Measurements from ENCODE around the gene MIXL1. TPM values are rescaled to one million over a fixed set of nuclear protein-coding genes. Genes with fewer than 3 reads are reported as not detected.
"Not testable (repeated sequence)": the region's sequence is repeated elsewhere in the genome, so short reads cannot be mapped to it uniquely, and the experiment has no call there.

MIXL1 gene
- total and polyA plus RNA-seq, 3 experiments from 2014 or later: not detected

GRCh38 chr1:226195144-226195543, 28.3 kb upstream of the MIXL1 start:
- peaks cover 4 to 9% of the 10 kb centered on the region in 2 donors for H3K27me3 Mint-ChIP-seq
- Histone ChIP-seq H3K27me3 (ENCODE audit: insufficient read depth, low read length, poor library complexity, severe bottlenecking) (no peaks in the 10 kb centered on the region), H3K4me3 (ENCODE audit: low read length) (no peak overlapping the region), H3K4me1 (ENCODE audit: insufficient read depth, low read length) (no peaks in the 10 kb centered on the region), H3K36me3 (ENCODE audit: insufficient read depth, low read length) (no peaks in the 10 kb centered on the region), H3K27ac (ENCODE audit: low read depth, low read length) (no peak overlapping the region), H3K9me3 (ENCODE audit: low read length) (no peaks in the 10 kb centered on the region)
- H3K4me3 Mint-ChIP-seq: no peak overlapping the region
- ChIA-PET CTCF (interaction anchor here (10.1 kb wide), 1 partner anchor 70 kb away, joined by 149 read pairs; no protein-coding TSS in a partner anchor), POLR2A (no interaction called here)
- H3K27ac Mint-ChIP-seq: no peak overlapping the region
- H3K36me3 Mint-ChIP-seq: no peaks in the 10 kb centered on the region
- DNase-seq: no peak
- H3K9me3 Mint-ChIP-seq: no peaks in the 10 kb centered on the region
- H3K4me1 Mint-ChIP-seq: peaks cover 0 to 3% (median 0%) of the 10 kb centered on the region in 3 donors

GRCh38 chr1:226199971-226200370, 23.5 kb upstream of the MIXL1 start:
- DNase-seq: no peak
- H3K27ac ChIP-seq (ENCODE audit: low read depth, low read length): no peak overlapping the region
- H3K36me3 ChIP-seq (ENCODE audit: insufficient read depth, low read length): no peaks in the 10 kb centered on the region
- peak overlapping the region in 2 of 8 donors; percentile 30 to 46 for H3K27ac Mint-ChIP-seq
- no peaks in the 10 kb centered on the region for H3K36me3 Mint-ChIP-seq
- H3K9me3 ChIP-seq (ENCODE audit: low read length): no peaks in the 10 kb centered on the region
- ChIA-PET CTCF (interaction anchor here (1.5 to 10.1 kb wide), 2 partner anchors 75 to 135 kb away, joined by 3 to 149 read pairs; no protein-coding TSS in a partner anchor), POLR2A (no interaction called here)
- peaks cover 3 to 21% of the 10 kb centered on the region in 2 donors for H3K27me3 Mint-ChIP-seq
- no peaks in the 10 kb centered on the region for H3K4me1 ChIP-seq (ENCODE audit: insufficient read depth, low read length)
- H3K9me3 Mint-ChIP-seq: no peaks in the 10 kb centered on the region
- H3K4me1 Mint-ChIP-seq: peaks cover 0 to 3% (median 0%) of the 10 kb centered on the region in 3 donors
- H3K4me3 ChIP-seq (ENCODE audit: low read length): no peak overlapping the region
- no peak overlapping the region for H3K4me3 Mint-ChIP-seq
- no peaks in the 10 kb centered on the region for H3K27me3 ChIP-seq (ENCODE audit: insufficient read depth, low read length, poor library complexity, severe bottlenecking)

- H3K36me3 Mint-ChIP-seq: no peaks in the 10 kb centered on the region
- no peaks in the 10 kb centered on the region for H3K9me3 ChIP-seq (ENCODE audit: low read length)
- H3K9me3 Mint-ChIP-seq: no peaks in the 10 kb centered on the region
- H3K4me3 Mint-ChIP-seq: no peak overlapping the region
- no peaks in the 10 kb centered on the region for H3K36me3 ChIP-seq (ENCODE audit: insufficient read depth, low read length)
- H3K4me1 Mint-ChIP-seq: peaks cover 0 to 3% (median 0%) of the 10 kb centered on the region in 3 donors
- no peak for DNase-seq
- peaks cover 3 to 16% of the 10 kb centered on the region in 2 donors for H3K27me3 Mint-ChIP-seq
- no peak overlapping the region for H3K27ac ChIP-seq (ENCODE audit: low read depth, low read length)
- H3K4me3 ChIP-seq (ENCODE audit: low read length): no peak overlapping the region
- H3K27me3 ChIP-seq (ENCODE audit: insufficient read depth, low read length, poor library complexity, severe bottlenecking): no peaks in the 10 kb centered on the region
- POLR2A ChIA-PET: no interaction called here
- H3K27ac Mint-ChIP-seq: no peak overlapping the region
- CTCF ChIA-PET: interaction anchor here (0.7 to 10.1 kb wide), 4 partner anchors 76 to 311 kb away, joined by 3 to 149 read pairs (median 5); no protein-coding TSS in a partner anchor
- no peaks in the 10 kb centered on the region for H3K4me1 ChIP-seq (ENCODE audit: insufficient read depth, low read length)
These were observed 22.4 kb upstream of the MIXL1 start for GRCh38 chr1:226201029-226201593.

GRCh38 chr1:226202246-226202645, 21.2 kb upstream of the MIXL1 start:
- no peaks in the 10 kb centered on the region for H3K4me1 Mint-ChIP-seq
- no peaks in the 10 kb centered on the region for H3K36me3 Mint-ChIP-seq
- H3K9me3 ChIP-seq (ENCODE audit: low read length): no peaks in the 10 kb centered on the region
- ChIA-PET POLR2A (interaction anchor here (1.1 kb wide), 1 partner anchor 77 kb away, joined by 3 read pairs; no protein-coding TSS in a partner anchor), CTCF (interaction anchor here (2.3 to 10.1 kb wide), 2 partner anchors 78 to 131 kb away, joined by 7 to 149 read pairs; no protein-coding TSS in a partner anchor)
- H3K4me3 ChIP-seq (ENCODE audit: low read length): no peak overlapping the region
- H3K27ac Mint-ChIP-seq: no peak overlapping the region
- H3K9me3 Mint-ChIP-seq: no peaks in the 10 kb centered on the region
- no peak overlapping the region for H3K27ac ChIP-seq (ENCODE audit: low read depth, low read length)
- H3K27me3 Mint-ChIP-seq: peaks cover 0 to 16% of the 10 kb centered on the region in 2 donors
- no peak for DNase-seq
- no peaks in the 10 kb centered on the region for H3K27me3 ChIP-seq (ENCODE audit: insufficient read depth, low read length, poor library complexity, severe bottlenecking)
- no peaks in the 10 kb centered on the region for H3K4me1 ChIP-seq (ENCODE audit: insufficient read depth, low read length)
- H3K4me3 Mint-ChIP-seq: no peak overlapping the region
- no peaks in the 10 kb centered on the region for H3K36me3 ChIP-seq (ENCODE audit: insufficient read depth, low read length)

- H3K9me3 ChIP-seq (ENCODE audit: low read length); H3K4me1 ChIP-seq (ENCODE audit: insufficient read depth, low read length); H3K27me3 ChIP-seq (ENCODE audit: insufficient read depth, low read length, poor library complexity, severe bottlenecking); DNase-seq; H3K9me3 Mint-ChIP-seq; H3K27ac ChIP-seq (ENCODE audit: low read depth, low read length); H3K4me3 Mint-ChIP-seq; H3K4me1 Mint-ChIP-seq; H3K36me3 ChIP-seq (ENCODE audit: insufficient read depth, low read length); H3K4me3 ChIP-seq (ENCODE audit: low read length); H3K36me3 Mint-ChIP-seq; H3K27ac Mint-ChIP-seq: not testable (repeated sequence)
- POLR2A ChIA-PET: interaction anchor here (1.1 kb wide), 1 partner anchor 77 kb away, joined by 3 read pairs; no protein-coding TSS in a partner anchor
- CTCF ChIA-PET: interaction anchor here (2.3 to 10.1 kb wide), 2 partner anchors 78 to 130 kb away, joined by 7 to 149 read pairs; no protein-coding TSS in a partner anchor
- H3K27me3 Mint-ChIP-seq: peaks cover 0 to 16% of the 10 kb centered on the region in 2 donors
These were observed 20.8 kb upstream of the MIXL1 start for GRCh38 chr1:226202666-226203065.

GRCh38 chr1:226203240-226203639, 20.2 kb upstream of the MIXL1 start:
- no peak for DNase-seq
- no peak overlapping the region for H3K4me3 ChIP-seq (ENCODE audit: low read length)
- no peaks in the 10 kb centered on the region for H3K9me3 ChIP-seq (ENCODE audit: low read length)
- Mint-ChIP-seq H3K9me3 (no peaks in the 10 kb centered on the region), H3K36me3 (no peaks in the 10 kb centered on the region), H3K27ac (no peak overlapping the region), H3K4me3 (no peak overlapping the region), H3K27me3 (peaks cover 0 to 16% of the 10 kb centered on the region in 2 donors), H3K4me1 (no peaks in the 10 kb centered on the region)
- no peaks in the 10 kb centered on the region for H3K27me3 ChIP-seq (ENCODE audit: insufficient read depth, low read length, poor library complexity, severe bottlenecking)
- CTCF ChIA-PET: interaction anchor here (10.1 kb wide), 1 partner anchor 79 kb away, joined by 149 read pairs; no protein-coding TSS in a partner anchor
- POLR2A ChIA-PET: no interaction called here
- no peaks in the 10 kb centered on the region for H3K36me3 ChIP-seq (ENCODE audit: insufficient read depth, low read length)
- no peaks in the 10 kb centered on the region for H3K4me1 ChIP-seq (ENCODE audit: insufficient read depth, low read length)
- H3K27ac ChIP-seq (ENCODE audit: low read depth, low read length): no peak overlapping the region

- Histone ChIP-seq H3K27me3 (ENCODE audit: insufficient read depth, low read length, poor library complexity, severe bottlenecking) (no peaks in the 10 kb centered on the region), H3K27ac (ENCODE audit: low read depth, low read length) (no peak overlapping the region), H3K9me3 (ENCODE audit: low read length) (no peaks in the 10 kb centered on the region), H3K4me3 (ENCODE audit: low read length) (no peak overlapping the region), H3K4me1 (ENCODE audit: insufficient read depth, low read length) (no peaks in the 10 kb centered on the region), H3K36me3 (ENCODE audit: insufficient read depth, low read length) (no peaks in the 10 kb centered on the region)
- peak overlapping the region in 1 of 8 donors; percentile 43 for H3K27ac Mint-ChIP-seq
- ChIA-PET CTCF (interaction anchor here (10.1 kb wide), 1 partner anchor 79 kb away, joined by 149 read pairs; no protein-coding TSS in a partner anchor), POLR2A (no interaction called here)
- H3K27me3 Mint-ChIP-seq: peaks cover 0 to 16% of the 10 kb centered on the region in 2 donors
- no peak for DNase-seq
- H3K36me3 Mint-ChIP-seq: no peaks in the 10 kb centered on the region
- H3K9me3 Mint-ChIP-seq: no peaks in the 10 kb centered on the region
- no peak overlapping the region for H3K4me3 Mint-ChIP-seq
- no peaks in the 10 kb centered on the region for H3K4me1 Mint-ChIP-seq
These were observed 19.8 kb upstream of the MIXL1 start for GRCh38 chr1:226203655-226204054.

GRCh38 chr1:226204198-226204597, 19.3 kb upstream of the MIXL1 start:
- H3K27me3 Mint-ChIP-seq: peaks cover 0 to 16% of the 10 kb centered on the region in 2 donors
- ChIA-PET POLR2A (no interaction called here), CTCF (no interaction called here)
- Histone ChIP-seq H3K4me3 (ENCODE audit: low read length) (no peak overlapping the region), H3K4me1 (ENCODE audit: insufficient read depth, low read length) (no peaks in the 10 kb centered on the region), H3K36me3 (ENCODE audit: insufficient read depth, low read length) (no peaks in the 10 kb centered on the region), H3K27ac (ENCODE audit: low read depth, low read length) (no peak overlapping the region), H3K27me3 (ENCODE audit: insufficient read depth, low read length, poor library complexity, severe bottlenecking) (no peaks in the 10 kb centered on the region), H3K9me3 (ENCODE audit: low read length) (no peaks in the 10 kb centered on the region)
- H3K27ac Mint-ChIP-seq: no peak overlapping the region
- H3K4me3 Mint-ChIP-seq: no peak overlapping the region
- no peak for DNase-seq
- no peaks in the 10 kb centered on the region for H3K9me3 Mint-ChIP-seq
- H3K36me3 Mint-ChIP-seq: no peaks in the 10 kb centered on the region
- no peaks in the 10 kb centered on the region for H3K4me1 Mint-ChIP-seq

Data from CD8-positive, alpha-beta memory T cell (primary cell).